ENCODE results near the gene TUBG2.

TUBG2 gene

GRCh38 chr17:42678951-42679491, 19.9 kb downstream of the TUBG2 start:
- peak; percentile 54 to 60 for DNase-seq (ENCODE audit: low read depth in 2 of 2)
- peak overlapping the region in 1 of 2 donors; percentile 68 for H3K4me3 ChIP-seq (replicated peaks in 1 of 2; ENCODE audit: low read depth in 2 of 2, low read length in 2 of 2)
- TF ChIP-seq CTCF (IDR thresholded peaks at IDR 0.05; ENCODE audit: low read depth, low read length) = no peak

DNA sequence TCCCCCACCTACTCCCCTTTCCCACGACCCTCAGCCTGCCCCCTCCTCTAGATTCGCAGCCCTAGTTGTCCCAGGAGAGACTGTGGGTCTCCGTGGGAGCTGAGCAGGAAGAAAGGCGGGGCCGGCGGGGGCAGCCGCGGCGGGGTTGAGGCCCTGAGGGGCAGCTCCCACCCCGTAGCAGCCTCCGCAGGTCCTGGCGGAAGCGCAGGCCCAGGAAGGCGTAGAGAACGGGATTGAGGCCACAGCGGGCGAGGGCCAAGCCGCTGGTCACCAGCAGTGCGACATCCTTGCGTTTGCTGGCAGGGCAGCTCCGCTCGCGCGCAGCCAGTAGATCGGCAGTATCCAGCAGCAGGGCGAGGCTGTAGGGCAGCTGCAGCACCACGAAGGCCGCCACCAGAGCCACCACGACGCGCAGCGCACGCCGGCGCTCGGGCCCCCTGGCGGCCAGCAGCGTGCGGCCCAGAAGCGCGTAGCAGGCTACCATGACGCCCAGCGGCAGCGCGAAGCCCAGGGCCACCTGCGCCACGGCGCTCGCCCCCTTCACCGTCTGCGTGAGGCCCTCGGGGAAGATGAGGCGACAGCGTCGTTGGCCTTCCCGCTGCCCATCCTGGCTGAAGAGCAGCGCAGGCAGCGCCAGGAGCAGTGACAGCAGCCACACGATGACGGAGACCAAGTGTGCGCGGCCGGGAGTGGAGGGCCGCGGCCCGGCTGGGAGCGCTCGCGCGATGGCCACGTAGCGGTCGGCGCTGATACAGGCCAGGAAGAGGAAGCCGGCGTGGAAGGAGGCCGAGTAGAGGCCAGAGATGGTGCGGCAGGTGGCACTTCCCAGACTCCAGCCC, 20.6 kb downstream of the TUBG2 start:
- peak overlapping the region; percentile 19 to 37 for H3K4me3 ChIP-seq (replicated peaks in 1 of 2; ENCODE audit: low read depth in 2 of 2, low read length in 2 of 2)
- TF ChIP-seq CTCF (IDR thresholded peaks at IDR 0.05; ENCODE audit: low read depth, low read length) = peak; percentile 36
- peak; percentile 78 to 83 for DNase-seq (ENCODE audit: low read depth in 2 of 2)

DNA sequence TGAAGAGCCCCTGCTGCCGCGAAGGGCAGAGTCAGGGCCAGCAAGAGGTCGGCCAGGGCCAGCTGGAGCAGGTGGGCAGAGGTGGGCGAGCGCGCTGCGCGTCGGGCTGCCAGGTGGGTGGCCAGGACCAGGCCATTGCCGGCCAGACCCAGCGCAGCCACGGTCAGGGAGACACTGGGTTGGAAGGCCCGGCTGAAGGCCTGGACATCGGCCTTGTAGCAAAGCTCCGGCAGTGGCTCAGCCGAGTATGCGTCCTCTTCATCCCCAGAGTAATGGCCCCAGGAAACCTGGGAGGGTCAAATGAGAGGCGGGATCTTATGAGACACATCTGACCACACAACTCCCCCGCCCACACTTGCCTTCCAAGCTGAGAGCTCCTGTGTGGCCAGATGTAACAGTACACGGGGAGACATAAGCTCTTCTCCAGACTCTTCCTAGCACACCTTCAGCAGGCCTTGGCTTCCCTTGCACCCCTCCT, 21.3 kb downstream of the TUBG2 start:
- no peak for TF ChIP-seq CTCF (IDR thresholded peaks at IDR 0.05; ENCODE audit: low read depth, low read length)
- peak in 1 of 2 donors; percentile 42 for DNase-seq (ENCODE audit: low read depth in 2 of 2)
- peak overlapping the region; percentile 1 to 33 for H3K4me3 ChIP-seq (replicated peaks in 1 of 2; ENCODE audit: low read depth in 2 of 2, low read length in 2 of 2)

- peak within 1 kb of the TSS; percentile 72 to 74 for H3K4me3 ChIP-seq (replicated peaks in 1 of 2; ENCODE audit: low read depth in 2 of 2, low read length in 2 of 2)
- no peak for TF ChIP-seq CTCF (IDR thresholded peaks at IDR 0.05; ENCODE audit: low read depth, low read length)
- DNase-seq (ENCODE audit: low read depth in 2 of 2) = peak; percentile 81 to 86
Measured at GRCh38 chr17:42681976-42682721, 23.1 kb downstream of the TUBG2 start, which contains the start of gene CNTNAP1. TSS of gene CNTNAP1 (plus strand) at chr17:42682531. CDS start at chr17:42682830, 299 bp downstream.

- H3K4me3 ChIP-seq (replicated peaks in 1 of 2; ENCODE audit: low read depth in 2 of 2, low read length in 2 of 2) = peak overlapping the region; percentile 72 to 74
- peak; percentile 51 to 73 for DNase-seq (ENCODE audit: low read depth in 2 of 2)
- TF ChIP-seq CTCF (IDR thresholded peaks at IDR 0.05; ENCODE audit: low read depth, low read length) = no peak
Measured at GRCh38 chr17:42682722-42683403, 23.8 kb downstream of the TUBG2 start.

- peak in 1 of 2 donors; percentile 59 for DNase-seq (ENCODE audit: low read depth in 2 of 2)
- no peak for TF ChIP-seq CTCF (IDR thresholded peaks at IDR 0.05; ENCODE audit: low read depth, low read length)
- peak overlapping the region; percentile 72 to 74 for H3K4me3 ChIP-seq (replicated peaks in 1 of 2; ENCODE audit: low read depth in 2 of 2, low read length in 2 of 2)
Measured at GRCh38 chr17:42683407-42684034, 24.4 kb downstream of the TUBG2 start.
